ENCODE measurements around the gene CSTB.

GRCh38 chr21:43759651-43760050 is 16.5 kb downstream of the CSTB start:
- no peak for TF ChIP-seq POLR2A (IDR thresholded peaks at IDR 0.05)
- no peak for TF ChIP-seq CTCF (IDR thresholded peaks at IDR 0.05)
